GM18858 (cell line): ENCODE data around the gene SSH2.
"Not testable (repeated sequence)": the region's sequence is repeated elsewhere in the genome, so short reads cannot be mapped to it uniquely, and the experiment has no call there.

Source experiments
- ATAC-seq: cut with Tn5 transposase; IDR thresholded peaks from one replicate; pipeline ENCODE4 v1.9.1; 2021; ENCODE audit not compliant: unreplicated experiment

The SSH2 gene

GRCh38 chr17:29929006-29929532, 959 bp downstream of the SSH2 start:
- ATAC-seq, result no peak

GRCh38 chr17:29927546-29927945, 2.5 kb downstream of the SSH2 start:
- ATAC-seq, result no peak

- ATAC-seq, result no peak
Measured at GRCh38 chr17:29924786-29925185, 5.2 kb downstream of the SSH2 start.

GRCh38 chr17:29918922-29919856, 10.8 kb downstream of the SSH2 start:
- ATAC-seq, result no peak

- ATAC-seq, result no peak
Measured at GRCh38 chr17:29918016-29918415, 12.0 kb downstream of the SSH2 start.

- ATAC-seq, result no peak
Measured at GRCh38 chr17:29914819-29915537, 15.1 kb downstream of the SSH2 start.

- ATAC-seq, result no peak
Measured at GRCh38 chr17:29911641-29912177, 18.3 kb downstream of the SSH2 start.

GRCh38 chr17:29909236-29910003, 20.6 kb downstream of the SSH2 start:
- no peak for ATAC-seq

GRCh38 chr17:29906969-29907368, 23.1 kb downstream of the SSH2 start:
- ATAC-seq, result no peak

- no peak for ATAC-seq
Measured at GRCh38 chr17:29905879-29906167, 24.2 kb downstream of the SSH2 start.

- no peak for ATAC-seq
Measured at GRCh38 chr17:29905086-29905878, 24.7 kb downstream of the SSH2 start.

- no peak for ATAC-seq
Measured at GRCh38 chr17:29903471-29903870, 26.6 kb downstream of the SSH2 start.

- not testable (repeated sequence) for ATAC-seq
Measured at GRCh38 chr17:29897136-29897535, 32.9 kb downstream of the SSH2 start.

- ATAC-seq, result no peak
Measured at GRCh38 chr17:29892201-29892600, 37.8 kb downstream of the SSH2 start.

- ATAC-seq, result no peak
Measured at GRCh38 chr17:29891131-29891530, 38.9 kb downstream of the SSH2 start.

- ATAC-seq, result no peak
Measured at GRCh38 chr17:29885031-29885640, 44.9 kb downstream of the SSH2 start.

GRCh38 chr17:29883497-29883896, 46.5 kb downstream of the SSH2 start:
- no peak for ATAC-seq

- no peak for ATAC-seq
Measured at GRCh38 chr17:29881256-29881655, 48.8 kb downstream of the SSH2 start.

GRCh38 chr17:29880031-29880430, 50.0 kb downstream of the SSH2 start:
- ATAC-seq, result no peak
